ENCODE results near the gene PANK1.

- TF ChIP-seq POLR2AphosphoS5 (IDR thresholded peaks at IDR 0.05), result no peak
- no peak for TF ChIP-seq POLR2A (IDR thresholded peaks at IDR 0.05)
- no peak for TF ChIP-seq CTCF (IDR thresholded peaks at IDR 0.05)
Measured at GRCh38 chr10:89611282-89611681, 33.8 kb downstream of the PANK1 start.
